Activated CD4-positive, alpha-beta T cell treated with anti-CD3 and anti-CD28 coated beads, Interleukin-10, Interleukin-2, amounts not matched to agents 100 ng/mL and 50 ng/mL, durations not matched to agents 16 hours and 8 hours (primary cell): Measurements from ENCODE around the gene ENAH.
"Not testable (repeated sequence)": the region's sequence is repeated elsewhere in the genome, so short reads cannot be mapped to it uniquely, and the experiment has no call there.

Experiments
- DNase-seq: peaks from one replicate; pipeline ENCODE4 v3.0.0-alpha.2; 2020

Gene ENAH

DNA sequence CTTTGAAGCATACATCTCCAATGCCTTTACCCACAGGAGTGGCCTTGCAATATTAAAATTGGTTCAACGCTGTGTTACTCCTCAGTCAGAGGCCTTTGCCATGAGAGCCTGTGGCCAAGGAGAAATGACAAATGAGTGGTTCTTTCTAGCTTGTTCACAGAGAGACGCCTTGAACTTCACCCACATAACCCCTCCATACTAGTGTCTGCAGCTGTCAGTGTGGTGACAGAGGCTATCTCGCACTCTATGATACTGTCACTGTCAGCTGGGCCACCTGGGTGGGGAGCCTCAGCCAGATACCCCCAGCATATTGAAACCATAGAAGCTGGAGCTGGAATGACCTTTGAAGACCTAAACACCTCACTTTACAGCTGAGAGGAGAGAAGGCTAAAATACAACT, 167.7 kb downstream of the ENAH start:
- DNase-seq, result no peak

GRCh38 chr1:225484657-225485214, 168.2 kb downstream of the ENAH start:
- DNase-seq, result no peak

- no peak for DNase-seq
Observed at GRCh38 chr1:225483818-225484656, 168.9 kb downstream of the ENAH start.

GRCh38 chr1:225482421-225482950, 170.4 kb downstream of the ENAH start:
- DNase-seq, result no peak

GRCh38 chr1:225481738-225482137, 171.2 kb downstream of the ENAH start:
- DNase-seq, result no peak

DNA sequence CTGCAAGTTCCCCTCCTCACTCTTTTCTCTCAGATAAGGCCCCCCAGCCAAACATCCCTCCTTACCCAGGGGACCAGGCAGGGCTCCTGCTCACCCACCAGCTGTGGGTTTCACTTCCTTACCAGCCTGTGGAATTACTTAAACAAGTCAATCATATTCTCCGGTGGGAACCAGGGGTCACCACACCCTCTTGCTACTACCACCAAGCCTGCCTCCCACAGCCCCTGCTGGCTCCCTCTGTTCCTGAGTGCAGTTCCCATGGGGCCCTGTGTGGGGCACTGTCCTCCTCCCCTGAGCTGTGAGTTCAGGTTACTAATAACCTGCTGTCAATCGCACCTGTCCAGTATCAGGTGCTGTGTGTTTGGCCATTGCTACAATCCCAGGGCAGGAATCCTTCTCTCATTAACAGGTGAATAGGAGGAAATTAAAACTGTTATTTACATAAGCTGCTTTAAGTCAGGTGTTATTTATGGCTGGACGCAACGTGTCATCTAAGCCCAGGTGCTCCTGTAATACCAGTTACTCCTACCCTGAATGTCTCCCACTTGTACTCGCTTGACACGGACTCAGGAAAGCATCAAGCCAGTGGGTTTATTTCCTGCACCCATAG, 172.0 kb downstream of the ENAH start:
- DNase-seq, result peak; percentile 30

GRCh38 chr1:225479996-225480720, 172.8 kb downstream of the ENAH start:
- no peak for DNase-seq

GRCh38 chr1:225479341-225479740, 173.6 kb downstream of the ENAH start:
- no peak for DNase-seq

DNA sequence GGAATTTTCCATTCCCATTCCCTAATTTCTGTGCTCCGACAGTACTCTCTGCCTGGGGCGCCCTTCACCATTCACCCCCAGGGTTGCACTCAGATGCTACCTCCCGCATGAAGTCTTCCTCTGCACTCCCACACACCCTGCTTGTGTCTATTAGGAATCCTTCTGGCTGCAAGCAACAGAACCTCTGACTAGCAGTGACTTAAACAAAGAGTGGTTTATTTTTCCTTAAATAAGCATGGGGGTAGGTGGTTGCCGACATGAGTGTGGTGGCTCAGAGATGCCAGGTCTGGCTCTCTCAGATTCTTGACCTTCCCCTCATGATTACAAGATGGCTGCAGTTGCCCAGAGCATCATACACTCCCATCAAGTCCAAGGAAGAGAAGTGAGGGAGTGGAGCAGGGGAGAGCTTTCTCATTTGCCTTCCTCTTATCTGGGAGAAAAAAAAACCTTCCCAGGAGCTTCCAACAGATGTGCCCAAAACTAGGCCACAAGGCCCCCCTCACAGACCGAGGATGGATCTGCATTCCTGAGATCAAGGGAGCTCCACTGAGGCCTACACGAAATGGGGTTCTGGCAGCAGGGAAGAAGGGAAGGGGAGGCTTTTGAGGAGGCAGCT, 175.5 kb downstream of the ENAH start:
- DNase-seq, result no peak

DNA sequence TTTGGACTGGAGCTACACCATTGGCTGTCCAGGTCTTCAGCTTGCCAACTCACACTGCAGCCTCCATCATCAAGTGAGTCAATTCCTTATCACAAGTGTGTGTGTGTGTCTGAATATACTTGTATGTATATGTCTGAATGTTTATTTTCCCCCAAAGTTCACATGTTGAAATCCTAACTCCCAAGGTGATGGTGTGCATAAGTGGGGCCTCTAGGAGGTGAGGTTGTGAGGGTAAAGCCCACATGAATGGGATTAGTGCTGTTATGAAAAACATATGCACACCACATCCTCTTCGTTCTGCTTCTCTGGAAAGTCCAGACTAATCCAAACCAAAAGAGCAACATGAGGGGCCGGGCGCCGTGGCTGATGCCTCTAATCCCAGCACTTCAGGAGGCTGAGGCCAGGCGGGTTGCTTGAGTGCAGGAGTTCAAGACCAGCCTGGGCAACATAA, 176.4 kb downstream of the ENAH start:
- DNase-seq, result no peak

- DNase-seq, result no peak
Observed at GRCh38 chr1:225476100-225476511, 176.8 kb downstream of the ENAH start.

DNA sequence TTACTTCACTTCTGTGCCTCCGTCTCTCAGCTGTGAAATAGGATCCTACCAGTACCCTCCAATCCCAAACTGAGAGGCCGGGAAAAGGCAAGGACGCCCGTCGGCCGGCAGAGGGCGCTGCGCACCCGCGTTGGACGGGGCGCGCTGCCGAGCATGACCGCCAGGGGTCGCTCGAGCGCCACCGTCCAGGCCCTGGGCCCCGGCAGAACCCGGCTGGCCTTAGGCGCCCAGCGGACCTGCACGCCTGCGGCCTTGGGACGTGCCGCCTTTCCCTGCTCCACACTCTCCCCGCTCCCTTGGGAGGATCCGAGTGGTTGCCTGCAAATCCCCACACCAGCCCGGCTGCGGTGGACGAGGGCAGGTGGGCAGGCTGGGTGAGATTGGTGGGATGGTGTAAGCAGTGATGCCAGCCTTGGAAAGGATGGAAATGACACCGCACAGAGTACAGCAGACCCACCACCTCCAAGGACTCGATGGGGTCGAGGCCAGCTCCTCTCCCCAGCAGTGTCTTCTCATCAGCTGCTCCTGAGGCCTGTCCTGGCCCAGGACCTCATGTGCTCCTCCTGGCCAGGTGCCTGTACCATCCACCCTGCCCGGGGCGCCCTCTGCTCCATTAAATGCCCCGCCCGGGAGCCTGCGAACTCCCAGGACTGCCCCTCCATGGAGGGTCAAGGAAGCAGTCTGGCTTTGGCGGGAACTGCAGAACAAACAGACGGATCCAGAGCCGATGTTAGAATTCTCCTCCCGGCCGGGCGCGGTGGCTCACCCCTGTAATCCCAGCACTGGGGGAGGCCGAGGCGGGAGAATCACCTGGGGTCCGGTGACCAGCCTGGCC, 177.7 kb downstream of the ENAH start:
- peak; percentile 66 for DNase-seq

DNA sequence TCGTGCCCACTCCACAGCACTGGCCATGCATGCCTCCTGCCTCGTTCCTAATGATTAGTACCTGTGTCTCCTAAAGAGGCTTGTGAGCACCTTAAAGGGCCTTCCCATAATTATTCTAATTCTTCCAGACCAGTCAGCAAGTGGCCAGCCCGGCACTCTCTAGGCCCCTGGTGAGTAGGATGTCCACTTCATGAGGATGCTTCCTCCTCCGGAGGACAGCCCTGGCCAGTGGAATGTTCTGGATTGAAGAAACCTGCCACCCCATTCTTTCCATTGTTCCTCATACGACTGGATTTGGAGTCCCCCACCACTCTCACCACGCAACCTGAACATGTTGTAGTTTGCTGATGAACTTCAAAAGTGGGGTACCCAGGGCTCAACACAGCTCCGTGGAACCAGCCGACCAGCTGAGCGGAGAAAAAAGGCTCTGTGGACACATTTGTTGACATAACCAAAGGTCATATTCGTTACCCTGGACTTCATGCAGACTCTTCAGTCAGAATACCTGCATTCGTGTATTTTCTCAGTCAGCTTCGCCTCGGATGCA, 178.4 kb downstream of the ENAH start:
- DNase-seq, result no peak

DNA sequence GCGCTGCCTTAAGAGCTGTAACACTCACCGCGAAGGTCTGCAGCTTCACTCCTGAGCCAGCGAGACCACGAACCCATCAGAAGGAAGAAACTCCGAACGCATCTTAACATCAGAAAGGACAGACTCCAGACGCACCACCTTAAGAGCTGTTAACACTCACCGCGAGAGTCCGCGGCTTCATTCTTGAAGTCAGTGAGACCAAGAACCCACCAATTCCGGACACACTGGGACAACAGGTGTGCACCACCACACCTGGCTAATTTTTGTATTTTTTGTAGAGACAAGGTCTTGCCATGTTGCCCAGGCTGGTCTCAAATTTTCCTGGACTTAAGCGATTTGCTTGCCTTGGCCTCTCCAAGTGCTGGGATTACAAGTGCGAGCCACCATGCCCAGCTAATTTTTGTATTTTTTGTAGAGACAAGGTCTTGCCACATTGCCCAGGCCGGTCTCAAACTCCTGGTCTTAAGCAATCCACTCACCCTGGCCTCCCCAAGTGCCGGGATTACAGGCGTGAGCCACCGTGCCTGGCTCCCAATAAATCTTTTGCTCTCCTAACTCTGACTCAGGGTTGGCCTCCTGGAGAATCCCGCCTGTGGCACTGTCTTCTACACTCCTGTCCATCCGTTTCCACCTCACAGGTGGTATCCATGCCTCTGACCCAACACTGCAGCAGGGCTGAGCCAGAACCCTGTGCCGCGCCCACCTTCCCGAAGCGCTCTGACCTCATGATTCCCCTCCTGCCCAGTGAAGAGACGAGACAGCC, 179.1 kb downstream of the ENAH start:
- not testable (repeated sequence) for DNase-seq

- peak; percentile 51 for DNase-seq
Observed at GRCh38 chr1:225473266-225473665, 179.7 kb downstream of the ENAH start.

GRCh38 chr1:225471453-225472301, 181.2 kb downstream of the ENAH start:
- no peak for DNase-seq

DNA sequence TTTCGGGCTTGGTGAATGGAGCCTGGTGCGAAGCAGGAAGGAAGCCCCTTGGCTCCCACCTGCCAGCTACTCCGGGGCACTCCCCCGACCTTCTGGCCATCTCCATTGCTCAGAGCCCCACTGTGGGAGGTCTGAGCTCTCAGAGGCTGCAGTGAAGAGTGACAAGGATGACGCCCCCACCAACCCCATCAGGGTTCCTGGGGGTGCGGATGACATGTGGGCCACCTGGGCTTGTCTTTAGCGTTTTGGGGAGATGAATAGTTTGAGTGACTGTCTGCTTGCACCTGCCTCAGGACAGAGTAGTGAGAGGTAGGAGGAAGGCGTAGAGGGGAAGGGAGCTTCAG, 181.8 kb downstream of the ENAH start:
- DNase-seq, result no peak

DNA sequence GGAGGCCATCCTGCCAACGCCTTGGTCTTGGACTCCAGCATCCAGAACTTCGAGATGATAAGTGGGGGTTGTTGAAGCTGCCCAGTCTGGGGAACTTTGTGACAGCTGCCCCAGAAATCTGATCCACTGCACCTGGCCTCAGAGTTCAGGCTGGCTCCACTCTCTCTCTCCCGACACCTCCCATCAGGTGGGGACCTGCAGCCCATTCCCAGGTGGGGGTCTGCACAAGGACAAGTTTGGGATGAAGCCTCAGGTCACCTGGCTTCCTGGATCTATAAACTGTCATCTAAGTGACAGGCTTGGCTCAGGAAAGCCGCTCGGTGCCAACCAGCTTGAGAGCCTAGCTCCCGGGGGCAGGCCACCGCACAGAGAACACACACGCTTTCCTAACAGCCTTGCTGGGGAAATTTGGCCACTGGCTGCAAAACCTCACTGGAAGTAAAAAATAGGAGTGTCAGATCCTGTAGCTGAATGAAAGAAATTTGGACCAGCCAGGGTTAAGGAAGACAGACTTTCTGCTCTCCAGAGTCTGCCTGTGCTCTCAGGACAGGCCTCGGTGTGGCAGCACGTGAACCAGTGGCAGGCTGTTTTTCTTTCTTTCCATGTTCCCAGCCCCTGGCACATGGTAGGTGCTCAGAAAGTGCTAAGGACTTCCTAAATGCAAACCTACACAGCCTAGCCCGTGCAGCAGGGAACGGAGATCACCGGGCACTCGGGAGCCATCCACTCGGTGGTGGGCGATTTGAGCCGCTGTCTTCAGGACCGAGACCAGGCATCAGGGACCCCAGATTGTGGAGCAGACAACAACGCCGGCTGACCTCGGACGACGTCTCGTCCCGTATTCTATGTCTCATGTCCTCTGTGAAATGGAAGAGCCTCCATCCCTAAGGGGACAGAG, 182.5 kb downstream of the ENAH start:
- no peak for DNase-seq

GRCh38 chr1:225469051-225469450, 183.9 kb downstream of the ENAH start:
- DNase-seq, result no peak
